HCT116 (cell line): Measurements from ENCODE around the gene SOHLH2. TPM values are rescaled to one million over a fixed set of nuclear protein-coding genes. Genes with fewer than 3 reads are reported as not detected.

ENCODE experiments used
- ATAC-seq: fragments of 200-7000 bp; cut with Tn5 transposase; 2 replicates; pipeline ENCODE4 v1.9.1; 2020; ENCODE audit warnings: mild to moderate bottlenecking, moderate library complexity
- BruUV-seq: library from RNA; stranded (reverse); fragments of 400-500 nt; replicated peaks from 2 replicates; lab custom pipeline; 2021; lab: Mats Ljungman, UMichigan
- CTCF ChIA-PET: fragments of 300-600 bp; sonication (Branson Sonifier 250); formaldehyde crosslinking; loops from one replicate; lab custom pipeline; 2021; ENCODE audit warnings: antibody characterized with exemption; lab: Charles Lee
- POLR2A ChIA-PET: fragments of 300-600, 350-600 bp; sonication (Branson Sonifier 250); formaldehyde crosslinking; loops from one replicate; lab custom pipeline; 2021; ENCODE audit warnings: antibody characterized with exemption; lab: Charles Lee
- RAD21 ChIA-PET, 2 experiments: fragments of 300-600 bp; sonication (Branson Sonifier 250); formaldehyde crosslinking; loops; one replicate each; lab custom pipeline; 2023; ENCODE audit warnings: low total read pairs in 2 of 2; ENCODE audit not compliant: uncharacterized antibody in 2 of 2, unreplicated experiment in 2 of 2, low non-redundant PET in 1 of 2; lab: Charles Lee
- DNase-seq: peaks from one replicate; pipeline ENCODE4 v3.0.0-alpha.2; 2010; ENCODE audit warnings: low read depth, low spot score
- H2AFZ ChIP-seq: fragments of 200-600 bp; shearing (Covaris generic), sonication (generic); 2 replicates; pipeline ENCODE4 v1.6.1; 2017; ENCODE audit warnings: low read depth, mixed run types, mixed read lengths, antibody characterized with exemption, low read length; ENCODE audit not compliant: poor library complexity, severe bottlenecking
- H3K27ac ChIP-seq: 2 replicates; pipeline ENCODE4 v1.5.1; 2012; ENCODE audit warnings: low read depth, low read length
- H3K27me3 ChIP-seq: fragments of 200-600 bp; sonication (generic); 2 replicates; pipeline ENCODE4 v1.6.1; 2016; ENCODE audit warnings: mixed run types, low read length, mixed read lengths; ENCODE audit not compliant: insufficient read depth
- H3K36me3 ChIP-seq, 2 experiments: fragments of 200-500 bp in 1 of 2; fragments of 200-600 bp in 1 of 2; sonication (Bioruptor generic) in 1 of 2; sonication (generic) in 1 of 2; 2 replicates each; pipeline versions ENCODE4 v1.5.1 to v1.6.1; 2014 to 2016; ENCODE audit warnings: low read length in 2 of 2, inconsistent platforms in 1 of 2, mixed read lengths in 1 of 2, mixed run types in 1 of 2; ENCODE audit not compliant: insufficient read depth in 2 of 2, control insufficient read depth in 1 of 2
- H3K4me1 ChIP-seq, 2 experiments: fragments of 200-600 bp in 1 of 2; sonication (generic) in 1 of 2; 2 replicates each; pipeline versions ENCODE4 v1.5.1 to v1.6.1; 2012 to 2017; ENCODE audit warnings: low read length in 2 of 2, inconsistent platforms in 1 of 2, mild to moderate bottlenecking in 1 of 2, mixed read lengths in 1 of 2, mixed run types in 1 of 2, moderate library complexity in 1 of 2; ENCODE audit not compliant: insufficient read depth in 2 of 2, control insufficient read depth in 1 of 2
- H3K4me2 ChIP-seq: fragments of 200-600 bp; sonication (generic); 2 replicates; pipeline ENCODE4 v1.6.1; 2017; ENCODE audit warnings: mixed run types, low read length, mixed read lengths
- H3K4me3 ChIP-seq, 2 experiments: fragments of 200-600 bp in 1 of 2; sonication (generic) in 1 of 2; replicated peaks in 1 of 2; 2 replicates each; pipeline ENCODE4 v1.5.1; 2011 to 2016; ENCODE audit warnings: low read length in 2 of 2, control low read depth in 1 of 2, low read depth in 1 of 2, mild to moderate bottlenecking in 1 of 2, mixed read lengths in 1 of 2, mixed run types in 1 of 2
- H3K79me2 ChIP-seq: fragments of 200-600 bp; sonication (generic); 2 replicates; pipeline ENCODE4 v1.6.1; 2017; ENCODE audit warnings: mild to moderate bottlenecking, mixed run types, low read length, moderate library complexity, mixed read lengths; ENCODE audit not compliant: insufficient read depth
- H3K9ac ChIP-seq: fragments of 200-600 bp; sonication (generic); 2 replicates; pipeline ENCODE4 v1.6.1; 2016; ENCODE audit warnings: low read length, mixed read lengths
- H3K9me2 ChIP-seq: fragments of 200-600 bp; sonication (generic), shearing (Covaris generic); 2 replicates; pipeline ENCODE4 v1.6.1; 2017; ENCODE audit warnings: mixed run types, mild to moderate bottlenecking, moderate library complexity; ENCODE audit not compliant: insufficient read depth
- H3K9me3 ChIP-seq, 2 experiments: fragments of 200-500 bp in 1 of 2; fragments of 200-600 bp in 1 of 2; sonication (Bioruptor generic) in 1 of 2; sonication (generic) in 1 of 2; 2 replicates each; pipeline ENCODE4 v1.6.1; 2014 to 2017; ENCODE audit warnings: low read length in 2 of 2, mixed read lengths in 2 of 2, inconsistent platforms in 1 of 2, low read depth in 1 of 2, mild to moderate bottlenecking in 1 of 2, mixed run types in 1 of 2, moderate library complexity in 1 of 2; ENCODE audit not compliant: control insufficient read depth in 1 of 2, insufficient read depth in 1 of 2
- H4K20me1 ChIP-seq: fragments of 200-600 bp; sonication (generic), shearing (Covaris generic); 2 replicates; pipeline ENCODE4 v1.6.1; 2017; ENCODE audit warnings: mixed run types, mild to moderate bottlenecking, moderate library complexity; ENCODE audit not compliant: insufficient read depth
- ATF3 ChIP-seq: IDR thresholded peaks from 2 replicates; pipeline ENCODE4 v1.6.1; 2012
- CBX3 ChIP-seq: IDR thresholded peaks from 2 replicates; pipeline ENCODE4 v1.6.1; 2012; ENCODE audit warnings: low read depth
- ELF1 ChIP-seq: IDR thresholded peaks from 2 replicates; pipeline ENCODE4 v1.6.1; 2012; ENCODE audit warnings: low read depth, borderline replicate concordance
- FOSL1 ChIP-seq: IDR thresholded peaks from 2 replicates; pipeline ENCODE4 v1.6.1; 2012; ENCODE audit warnings: low read depth
- JUND ChIP-seq: IDR thresholded peaks from 2 replicates; pipeline ENCODE4 v1.6.1; 2012
- MAX ChIP-seq: IDR thresholded peaks from 2 replicates; pipeline ENCODE4 v1.6.1; 2012
- POLR2A ChIP-seq: IDR thresholded peaks from 2 replicates; pipeline ENCODE4 v1.7.0; 2011; ENCODE audit warnings: borderline replicate concordance; ENCODE audit not compliant: insufficient read depth, insufficient read length; ENCODE audit errors: extremely low read depth
- RAD21 ChIP-seq: IDR thresholded peaks from 2 replicates; pipeline ENCODE4 v1.6.1; 2012; ENCODE audit warnings: low read depth, mild to moderate bottlenecking
- TCF7L2 ChIP-seq: IDR thresholded peaks from 2 replicates; pipeline ENCODE4 v1.7.0; 2011; ENCODE audit warnings: borderline replicate concordance, inconsistent platforms; ENCODE audit not compliant: insufficient read depth, insufficient read length; ENCODE audit errors: extremely low read depth
- YY1 ChIP-seq: IDR thresholded peaks from 2 replicates; pipeline ENCODE4 v1.6.1; 2011; ENCODE audit warnings: low read length, low read depth, moderate library complexity, mild to moderate bottlenecking; ENCODE audit not compliant: insufficient replicate concordance; ENCODE audit errors: extremely low read depth
- ZBTB33 ChIP-seq: IDR thresholded peaks from 2 replicates; pipeline ENCODE4 v1.6.1; 2011; ENCODE audit warnings: mild to moderate bottlenecking, low read length, moderate library complexity; ENCODE audit not compliant: insufficient replicate concordance; ENCODE audit errors: extremely low read depth
- ZFX ChIP-seq: fragments of 450-650 bp; IDR thresholded peaks from 2 replicates; pipeline ENCODE4 v1.6.1; 2017
- ZNF274 ChIP-seq: fragments of 200-500 bp; sonication (Bioruptor generic); IDR thresholded peaks from 2 replicates; pipeline ENCODE4 v1.6.1; 2014; ENCODE audit warnings: mild to moderate bottlenecking, low read depth, low read length, inconsistent platforms
- intact Hi-C: fragments of 100-400 bp; cut with micrococcal nuclease; formaldehyde crosslinking; loops from 2 replicates; pipeline ENCODE4 v1.10.0; 2022
- total RNA-seq: library from RNA; stranded (reverse); gene quantifications from one replicate; pipeline ENCODE4 v1.2.1, GENCODE V29; 2021; ENCODE audit not compliant: unreplicated experiment

The SOHLH2 gene
- total RNA-seq, 1 experiment from 2014 or later: not detected

- Histone ChIP-seq H3K79me2 (no peaks in the 10 kb centered on the region), H3K9me3 (peaks cover 0 to 24% of the 10 kb centered on the region in 2 experiments; a peak in 2 of 4 replicates), H3K4me1 (no peaks in the 10 kb centered on the region), H4K20me1 (no peaks in the 10 kb centered on the region), H3K4me3 (no peak overlapping the region), H2AFZ (no peak overlapping the region), H3K27me3 (no peaks in the 10 kb centered on the region), H3K4me2 (no peak overlapping the region), H3K9ac (no peak overlapping the region), H3K36me3 (no peaks in the 10 kb centered on the region), H3K27ac (no peak overlapping the region), H3K9me2 (no peaks in the 10 kb centered on the region)
- CTCF ChIA-PET: no interaction called here
- no TSS peak for BruUV-seq
- RAD21 ChIA-PET: no interaction called here
- ATAC-seq (no peak), DNase-seq (no peak)
- POLR2A ChIA-PET: no interaction called here
- intact Hi-C loops: no loop called here
- TF ChIP-seq MAX: no peak
- TF ChIP-seq CBX3: no peak
- no peak for TF ChIP-seq ZBTB33
- no peak for TF ChIP-seq RAD21
- no peak for TF ChIP-seq FOSL1
- TF ChIP-seq ELF1: no peak
- TF ChIP-seq ATF3: no peak
- TF ChIP-seq YY1: no peak
Observed at GRCh38 chr13:36126491-36126890, 87.9 kb downstream of the SOHLH2 start.

GRCh38 chr13:36125841-36126240 is 88.5 kb downstream of the SOHLH2 start:
- H4K20me1 ChIP-seq: no peaks in the 10 kb centered on the region
- ATAC-seq (no peak), DNase-seq (no peak)
- intact Hi-C loops: no loop called here
- H3K9ac ChIP-seq: no peak overlapping the region
- H3K4me2 ChIP-seq: no peak overlapping the region
- no peak overlapping the region for H2AFZ ChIP-seq
- RAD21 ChIA-PET: no interaction called here
- no peaks in the 10 kb centered on the region for H3K9me2 ChIP-seq
- no TSS peak for BruUV-seq
- no peaks in the 10 kb centered on the region for H3K4me1 ChIP-seq
- POLR2A ChIA-PET: no interaction called here
- peaks cover 0 to 24% of the 10 kb centered on the region in 2 experiments; a peak in 2 of 4 replicates for H3K9me3 ChIP-seq
- H3K4me3 ChIP-seq: no peak overlapping the region
- H3K27ac ChIP-seq: no peak overlapping the region
- CTCF ChIA-PET: no interaction called here
- no peaks in the 10 kb centered on the region for H3K27me3 ChIP-seq
- H3K36me3 ChIP-seq: no peaks in the 10 kb centered on the region
- no peaks in the 10 kb centered on the region for H3K79me2 ChIP-seq
- no peak for TF ChIP-seq FOSL1
- TF ChIP-seq MAX: no peak
- no peak for TF ChIP-seq JUND
- TF ChIP-seq RAD21: no peak
- no peak for TF ChIP-seq ZBTB33
- no peak for TF ChIP-seq POLR2A
- no peak for TF ChIP-seq TCF7L2
- TF ChIP-seq ZFX: no peak
- TF ChIP-seq ZNF274: no peak
- no peak for TF ChIP-seq ATF3
